SU-DHL-6 (cell line): ENCODE results near the gene SLC41A3.

Experiments used
- CTCF ChIP-seq: fragments of 200-600 bp; sonication (generic); IDR thresholded peaks from one replicate; pipeline ENCODE4 v1.5.1; 2017; ENCODE audit warnings: antibody characterized with exemption, mild to moderate bottlenecking, low read length, moderate library complexity; ENCODE audit not compliant: insufficient read depth, poor library complexity, severe bottlenecking
- EZH2phosphoT487 ChIP-seq: fragments of 200-600 bp; sonication (generic), shearing (Covaris generic); conservative IDR thresholded peaks from 2 replicates; pipeline ENCODE4 v1.6.1; 2018; ENCODE audit warnings: mild to moderate bottlenecking, antibody characterized with exemption, low read length, moderate library complexity, mixed read lengths

DNA sequence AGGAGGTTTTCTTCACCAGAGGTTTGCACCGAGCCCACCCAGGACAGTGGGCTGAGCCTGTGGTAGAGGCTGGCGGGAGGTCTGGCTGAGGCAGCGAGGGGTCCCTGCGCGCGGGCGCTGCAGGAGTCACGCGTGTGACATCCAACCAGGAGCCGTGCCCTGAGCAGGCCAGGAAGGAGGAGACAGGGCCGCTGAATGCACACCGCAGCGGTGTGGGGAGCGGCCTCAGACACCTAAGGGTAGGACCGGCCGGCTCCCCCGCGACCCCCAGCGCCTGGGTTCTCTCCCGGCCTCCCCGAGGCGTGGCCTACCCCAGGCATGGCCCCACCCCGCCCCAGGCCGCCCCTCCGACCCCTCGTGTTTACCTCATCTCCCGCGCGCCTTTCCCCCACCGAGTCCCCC, 412 bp downstream of the SLC41A3 start:
- no peak for TF ChIP-seq CTCF
- no peak for TF ChIP-seq EZH2phosphoT487
